Pancreas (tissue), 10 donors: ENCODE results near the gene KLF3. TPM values are rescaled to one million over a fixed set of nuclear protein-coding genes. Genes with fewer than 3 reads are reported as not detected.

Experiments used
- ATAC-seq, 4 donors: fragments of 200-7000 bp; cut with Tn5 transposase; one replicate each; pipeline versions ENCODE4 v1.8.0 to v1.9.1; 2020; ENCODE audit warnings: mild to moderate bottlenecking in 4 of 4, moderate library complexity in 4 of 4
- DNase-seq, 6 donors: peaks; one replicate each; pipeline ENCODE4 v3.0.0-alpha.2; 2020
- FAIRE-seq: peaks from 2 replicates; lab custom pipeline; 2012; peaks lifted over from hg19 to GRCh38; lab: Jason Lieb, UNC
- H3K27ac ChIP-seq, 4 donors: fragments of 200-600 bp; sonication (generic); 1 replicate in 3 of 4; 2 replicates in 1 of 4; pipeline versions ENCODE4 v1.5.0 to v1.8.0; 2020
- H3K27me3 ChIP-seq, 4 donors: fragments of 200-600 bp; one replicate each; pipeline ENCODE4 v1.8.0; 2021
- H3K36me3 ChIP-seq, 3 donors: fragments of 200-600 bp; sonication (generic) in 1 of 3; one replicate each; pipeline versions ENCODE4 v1.5.0 to v1.8.0; 2020 to 2021
- H3K4me1 ChIP-seq, 3 donors: fragments of 200-600 bp; one replicate each; pipeline ENCODE4 v1.8.0; 2021
- H3K4me3 ChIP-seq, 4 donors: fragments of 200-600 bp; sonication (generic) in 2 of 4; one replicate each; pipeline versions ENCODE4 v1.5.0 to v1.8.0; 2020 to 2021
- H3K9me3 ChIP-seq, 4 donors: fragments of 200-600 bp; one replicate each; pipeline ENCODE4 v1.8.0; 2021
- CTCF ChIP-seq, 4 donors: fragments of 200-600 bp; sonication (generic) in 3 of 4; IDR thresholded peaks; one replicate each; pipeline versions ENCODE4 v1.5.0 to v1.8.0; 2021; ENCODE audit warnings: antibody characterized with exemption in 4 of 4
- WGBS, 2 donors: extraction: QIAGEN DNeasy Blood & Tissue Kit; methylation state at CpG; one replicate each; pipeline ENCODE4 v1.1.7; 2013; 5-methylcytosine and 5-hydroxymethylcytosine counted together
- intact Hi-C, 3 donors: fragments of 100-400 bp; cut with DNase I; formaldehyde crosslinking; loops; one replicate each; pipeline versions ENCODE4 v1.11.1 to v1.14.2; 2022
- polyA plus RNA-seq, 2 donors: library from polyadenylated mRNA; stranded (reverse); fragments of 200-250 nt; gene quantifications; one replicate each; pipeline ENCODE4 v1.2.3, GENCODE V29; 2013
- total RNA-seq, 6 donors: library from RNA; stranded (reverse); fragmentation: NEBNext Ultra II Directional in 4 of 6; extraction: Animal tissue kit (Norgen Biotek cat#: 25700) in 4 of 6; gene quantifications; one replicate each; pipeline versions ENCODE4 v1.2.1 to v1.2.4, GENCODE V29; 2021 to 2023
- donor health status: healthy with polysubstance abuse.
- donor health status: DM: no; HTN: no; CAD: no; lungs with moderate emphysema.
- donor health status: DM: no; HTN: no; CAD: no.
- donor health status: control.
- donor health status: control.
- donor health status: Bipolar disorder and iron deficiency.
- donor health status: DM: yes; HTN: yes; CAD: no.
- donor health status: DM: no; HTN: no; CAD: no.
- donor health status: DM: no; HTN: no; CAD: no.
- donor health status: DM: yes; HTN: yes; CAD: no.

Gene KLF3
- total and polyA plus RNA-seq, 8 donors = 8.7 to 33.4 (median 25.0) TPM

- no peak overlapping the region for H3K4me3 ChIP-seq
- no peak for FAIRE-seq
- no peak for ATAC-seq
- no peaks in the 10 kb centered on the region for H3K27me3 ChIP-seq
- no peaks in the 10 kb centered on the region for H3K9me3 ChIP-seq
- no peak for DNase-seq
- H3K27ac ChIP-seq = no peak overlapping the region
- no peak for TF ChIP-seq CTCF (IDR thresholded peaks at IDR 0.05)
- intact Hi-C loops = no loop called here
- WGBS, 2 donors = 53 to 58% methylated on average over 2 of the region's 2 CpGs
- no peaks in the 10 kb centered on the region for H3K4me1 ChIP-seq
- no peaks in the 10 kb centered on the region for H3K36me3 ChIP-seq
Observed at GRCh38 chr4:38711066-38711465, 47.1 kb downstream of the KLF3 start.

- FAIRE-seq = no peak
- H3K4me3 ChIP-seq = no peak overlapping the region
- no peaks in the 10 kb centered on the region for H3K27me3 ChIP-seq
- no peaks in the 10 kb centered on the region for H3K9me3 ChIP-seq
- no peak for ATAC-seq
- no peaks in the 10 kb centered on the region for H3K36me3 ChIP-seq
- 73 to 74% methylated on average over 4 of the region's 4 CpGs for WGBS, 2 donors
- no peak for DNase-seq
- TF ChIP-seq CTCF (IDR thresholded peaks at IDR 0.05) = no peak
- intact Hi-C loops = no loop called here
- no peaks in the 10 kb centered on the region for H3K4me1 ChIP-seq
- H3K27ac ChIP-seq = no peak overlapping the region
Observed at GRCh38 chr4:38715050-38715449, 51.1 kb downstream of the KLF3 start.

- no peaks in the 10 kb centered on the region for H3K27me3 ChIP-seq
- H3K36me3 ChIP-seq = no peaks in the 10 kb centered on the region
- TF ChIP-seq CTCF (IDR thresholded peaks at IDR 0.05) = no peak
- FAIRE-seq (no peak), ATAC-seq (no peak), DNase-seq (no peak)
- intact Hi-C loops = no loop called here
- H3K4me3 ChIP-seq = no peak overlapping the region
- no peaks in the 10 kb centered on the region for H3K9me3 ChIP-seq
- H3K4me1 ChIP-seq = no peaks in the 10 kb centered on the region
- H3K27ac ChIP-seq = no peak overlapping the region
- 93 to 95% methylated on average over 3 of the region's 3 CpGs for WGBS, 2 donors
Observed at GRCh38 chr4:38716256-38716655, 52.3 kb downstream of the KLF3 start.

GRCh38 chr4:38717604-38718003, 53.6 kb downstream of the KLF3 start:
- H3K27ac ChIP-seq = no peak overlapping the region
- no peaks in the 10 kb centered on the region for H3K36me3 ChIP-seq
- H3K27me3 ChIP-seq = no peaks in the 10 kb centered on the region
- H3K4me3 ChIP-seq = no peak overlapping the region
- intact Hi-C loops = no loop called here
- TF ChIP-seq CTCF (IDR thresholded peaks at IDR 0.05) = no peak
- ATAC-seq (no peak), DNase-seq (no peak), FAIRE-seq (no peak)
- H3K4me1 ChIP-seq = no peaks in the 10 kb centered on the region
- H3K9me3 ChIP-seq = no peaks in the 10 kb centered on the region
- WGBS, 2 donors = 65 to 69% methylated on average over 5 of the region's 5 CpGs

GRCh38 chr4:38723114-38723513, 59.1 kb downstream of the KLF3 start:
- FAIRE-seq = no peak
- no peak for TF ChIP-seq CTCF (IDR thresholded peaks at IDR 0.05)
- Histone ChIP-seq H3K9me3 (no peaks in the 10 kb centered on the region), H3K4me1 (no peaks in the 10 kb centered on the region), H3K36me3 (no peaks in the 10 kb centered on the region), H3K27me3 (no peaks in the 10 kb centered on the region), H3K27ac (no peak overlapping the region), H3K4me3 (no peak overlapping the region)
- no peak for ATAC-seq
- 79 to 91% methylated on average over 4 of the region's 4 CpGs for WGBS, 2 donors
- intact Hi-C loops = no loop called here
- DNase-seq = no peak
